NCI-H146 treated with DMSO at 0.1 percent for 48 hours (cell line): ENCODE measurements around the gene HYLS1.

Source experiments
- DNase-seq: peaks from one replicate; lab custom pipeline; 2025; ENCODE audit not compliant: unreplicated experiment; lab: John Stamatoyannopoulos, UW

The HYLS1 gene

GRCh38 chr11:125932301-125932700, 44.8 kb downstream of the HYLS1 start:
- no peak for DNase-seq

- no peak for DNase-seq
Measured at GRCh38 chr11:125933030-125933813, 45.8 kb downstream of the HYLS1 start.

GRCh38 chr11:125934473-125934872, 47.0 kb downstream of the HYLS1 start:
- DNase-seq, result no peak

GRCh38 chr11:125935056-125935455, 47.6 kb downstream of the HYLS1 start:
- DNase-seq, result no peak

GRCh38 chr11:125935618-125936199, 48.2 kb downstream of the HYLS1 start:
- DNase-seq, result no peak

- DNase-seq, result no peak
Measured at GRCh38 chr11:125938418-125938817, 51.0 kb downstream of the HYLS1 start.

- DNase-seq, result no peak
Measured at GRCh38 chr11:125939081-125939521, 51.6 kb downstream of the HYLS1 start.

- DNase-seq, result no peak
Measured at GRCh38 chr11:125940145-125940544, 52.7 kb downstream of the HYLS1 start.

- DNase-seq, result no peak
Measured at GRCh38 chr11:125941267-125941618, 53.8 kb downstream of the HYLS1 start.

- peak; percentile 85 for DNase-seq
Measured at GRCh38 chr11:125941619-125942611, 54.4 kb downstream of the HYLS1 start.

GRCh38 chr11:125942771-125943428, 55.4 kb downstream of the HYLS1 start:
- no peak for DNase-seq

- no peak for DNase-seq
Measured at GRCh38 chr11:125943661-125944349, 56.3 kb downstream of the HYLS1 start.

- DNase-seq, result no peak
Measured at GRCh38 chr11:125944350-125945010, 57.0 kb downstream of the HYLS1 start.

GRCh38 chr11:125945011-125945796, 57.7 kb downstream of the HYLS1 start:
- DNase-seq, result no peak

GRCh38 chr11:125945797-125946520, 58.5 kb downstream of the HYLS1 start, which contains the start of gene VSIG10L2:
TSS of gene VSIG10L2 (plus strand) at chr11:125946044. CDS start at chr11:125946056, 12 bp downstream.
- DNase-seq, result no peak

- no peak for DNase-seq
Measured at GRCh38 chr11:125946712-125947418, 59.4 kb downstream of the HYLS1 start.

- DNase-seq, result no peak
Measured at GRCh38 chr11:125947419-125948277, 60.2 kb downstream of the HYLS1 start.
